ENCODE data around the gene GABBR1. TPM values are rescaled to one million over a fixed set of nuclear protein-coding genes. Genes with fewer than 3 reads are reported as not detected.
"Not testable (repeated sequence)": the region's sequence is repeated elsewhere in the genome, so short reads cannot be mapped to it uniquely, and the experiment has no call there.

GABBR1 gene
- 19.0 TPM for total RNA-seq
- long read RNA-seq, partial matches to known transcripts = 8 of 11 reads
- long read RNA-seq, other reads (novel, unspliced or antisense) = 2 of 11 reads

- ATAC-seq (peak; percentile 96), DNase-seq (ENCODE audit: missing footprints) (peak; percentile 92)
- intact Hi-C loops (cut with DNase I) = no loop called here
Measured at GRCh38 chr6:29632789-29633533, at the start of gene GABBR1. TSS of gene GABBR1 (minus strand) at chr6:29633183. CDS start at chr6:29632385, 798 bp downstream.

GRCh38 chr6:29681811-29682210, 48.8 kb upstream of the GABBR1 start:
- intact Hi-C loops (cut with DNase I) = no loop called here
- ATAC-seq = no peak

GRCh38 chr6:29680904-29681303, 47.9 kb upstream of the GABBR1 start, which contains the start of gene ZFP57:
TSS of gene ZFP57 (minus strand) at chr6:29681152. CDS start at chr6:29677003, 4,149 bp downstream.
- intact Hi-C loops (cut with DNase I) = no loop called here
- no peak for DNase-seq (ENCODE audit: missing footprints)
- ATAC-seq = no peak

More at GRCh38 chr6:29681811-29682210, 48.8 kb upstream of the GABBR1 start:
- no peak for DNase-seq (ENCODE audit: missing footprints)

GRCh38 chr6:29680416-29680815, 47.4 kb upstream of the GABBR1 start:
- intact Hi-C loops (cut with DNase I) = no loop called here
- no peak for ATAC-seq
- DNase-seq (ENCODE audit: missing footprints) = no peak

- ATAC-seq (no peak), DNase-seq (ENCODE audit: missing footprints) (no peak)
- intact Hi-C loops (cut with DNase I) = no loop called here
Measured at GRCh38 chr6:29679962-29680361, 47.0 kb upstream of the GABBR1 start.

- intact Hi-C loops (cut with DNase I) = no loop called here
- DNase-seq (ENCODE audit: missing footprints) (no peak), ATAC-seq (no peak)
Measured at GRCh38 chr6:29678114-29678513, 45.1 kb upstream of the GABBR1 start.

- intact Hi-C loops (cut with DNase I) = no loop called here
- DNase-seq (ENCODE audit: missing footprints) = no peak
- ATAC-seq = no peak
Measured at GRCh38 chr6:29676981-29677601, 44.1 kb upstream of the GABBR1 start.

GRCh38 chr6:29675561-29675960, 42.6 kb upstream of the GABBR1 start:
- intact Hi-C loops (cut with DNase I) = no loop called here
- no peak for DNase-seq (ENCODE audit: missing footprints)
- no peak for ATAC-seq

- ATAC-seq (no peak), DNase-seq (ENCODE audit: missing footprints) (no peak)
- intact Hi-C loops (cut with DNase I) = no loop called here
Measured at GRCh38 chr6:29674008-29674407, 41.0 kb upstream of the GABBR1 start.

- DNase-seq (ENCODE audit: missing footprints) = no peak
- ATAC-seq = no peak
- intact Hi-C loops (cut with DNase I) = no loop called here
Measured at GRCh38 chr6:29673161-29673560, 40.2 kb upstream of the GABBR1 start.

- intact Hi-C loops (cut with DNase I); DNase-seq (ENCODE audit: missing footprints); ATAC-seq: not testable (repeated sequence)
Measured at GRCh38 chr6:29672116-29672515, 39.1 kb upstream of the GABBR1 start.

- intact Hi-C loops (cut with DNase I) = no loop called here
- ATAC-seq = no peak
- no peak for DNase-seq (ENCODE audit: missing footprints)
Measured at GRCh38 chr6:29671026-29671425, 38.0 kb upstream of the GABBR1 start.

- ATAC-seq (no peak), DNase-seq (ENCODE audit: missing footprints) (no peak)
- intact Hi-C loops (cut with DNase I) = no loop called here
Measured at GRCh38 chr6:29667158-29667557, 34.2 kb upstream of the GABBR1 start.

GRCh38 chr6:29666826-29667130, 33.8 kb upstream of the GABBR1 start:
- ATAC-seq (no peak), DNase-seq (ENCODE audit: missing footprints) (no peak)
- intact Hi-C loops (cut with DNase I) = no loop called here

GRCh38 chr6:29665942-29666825, 33.2 kb upstream of the GABBR1 start:
- peak; percentile 84 for ATAC-seq
- intact Hi-C loops (cut with DNase I) = no loop called here
- DNase-seq (ENCODE audit: missing footprints) = no peak

- intact Hi-C loops (cut with DNase I) = no loop called here
- ATAC-seq = no peak
- DNase-seq (ENCODE audit: missing footprints) = no peak
Measured at GRCh38 chr6:29663300-29664042, 30.5 kb upstream of the GABBR1 start.

GRCh38 chr6:29661502-29662141, 28.6 kb upstream of the GABBR1 start:
- ATAC-seq; intact Hi-C loops (cut with DNase I): not testable (repeated sequence)

GRCh38 chr6:29661071-29661470, 28.1 kb upstream of the GABBR1 start:
- intact Hi-C loops (cut with DNase I) = no loop called here
- DNase-seq (ENCODE audit: missing footprints) (no peak), ATAC-seq (no peak)

More at GRCh38 chr6:29661502-29662141, 28.6 kb upstream of the GABBR1 start:
- DNase-seq (ENCODE audit: missing footprints) = not testable (repeated sequence)
